ENCODE results near the gene TNFRSF17. TPM values are rescaled to one million over a fixed set of nuclear protein-coding genes. Genes with fewer than 3 reads are reported as not detected.

TNFRSF17 gene
- total and polyA plus RNA-seq, 9 of the 15 experiments (the other 6 are each of a cell fraction or from before 2014, with no cell fraction given), result not detected

DNA sequence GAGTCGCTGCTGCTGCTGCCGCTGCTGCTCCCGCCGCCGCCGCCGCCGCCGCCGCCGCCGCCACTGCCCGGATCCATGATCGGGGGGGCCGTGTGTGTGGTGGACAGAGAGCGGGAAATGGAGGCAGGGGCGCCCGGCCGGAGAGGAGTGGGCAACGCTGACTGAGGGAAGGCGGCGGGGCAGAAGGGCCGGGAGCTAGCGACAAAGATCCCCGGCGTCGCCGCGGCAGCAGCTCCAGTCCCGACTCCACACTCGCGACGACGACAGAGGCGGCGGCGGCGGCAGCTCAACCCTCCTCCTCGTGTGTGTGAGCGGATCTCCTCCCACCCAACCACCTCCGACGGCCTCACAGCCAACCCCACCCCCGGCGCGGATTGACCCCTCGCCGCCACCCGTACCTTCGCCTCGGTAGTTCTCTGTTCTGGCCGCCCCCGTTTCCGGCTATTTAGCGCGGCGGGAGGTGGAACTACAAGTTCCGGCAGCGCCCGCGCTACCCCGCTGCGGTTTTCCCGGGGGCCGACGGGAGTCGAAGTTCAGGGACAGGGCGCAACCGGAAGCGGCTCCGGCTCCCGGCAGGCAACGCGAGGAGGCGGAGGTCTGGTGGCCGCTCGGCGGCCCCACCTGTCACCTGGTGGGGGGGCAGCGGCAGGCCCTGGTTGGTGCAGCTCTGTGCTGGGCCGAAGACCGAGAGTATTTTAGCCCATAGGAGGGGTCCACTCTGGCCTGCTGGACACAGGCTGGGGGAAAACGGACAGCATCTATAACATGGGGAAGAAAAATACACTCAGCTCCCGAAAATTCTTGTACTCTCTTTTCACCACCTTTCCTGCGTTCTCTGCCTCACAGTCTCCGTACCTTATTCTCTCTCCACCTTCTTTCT is 49.1 kb upstream of the TNFRSF17 start, which contains the start of gene GSPT1 (continued):
- peak; percentile 73 for TF ChIP-seq NBN (IDR thresholded peaks at IDR 0.05; ENCODE audit: low read depth)
- no peak for TF ChIP-seq ZNF398 (CRISPR knock-in tag; IDR thresholded peaks at IDR 0.05)
- peak; percentile 71; the same call in 1 of the 2 replicates for TF ChIP-seq ZNF311 (CRISPR knock-in tag; IDR thresholded peaks at IDR 0.05)
- peak; percentile 97 for TF ChIP-seq NFRKB (IDR thresholded peaks at IDR 0.05; ENCODE audit: low read depth)
- no peak for TF ChIP-seq BRF2 (IDR thresholded peaks at IDR 0.05; ENCODE audit: borderline replicate concordance, insufficient read depth, insufficient read length)
- TF ChIP-seq ARID1B (IDR thresholded peaks at IDR 0.05), result no peak
- peak; percentile 64; the same call in 1 of the 2 replicates for TF ChIP-seq RNF2 (IDR thresholded peaks at IDR 0.05)
- TF ChIP-seq MEIS2 (IDR thresholded peaks at IDR 0.05; ENCODE audit: partially characterized antibody), result peak; percentile 12
- no peak for TF ChIP-seq PRMT5 (CRISPR knock-in tag; IDR thresholded peaks at IDR 0.05)
- TF ChIP-seq ETV6 (IDR thresholded peaks at IDR 0.05; ENCODE audit: borderline replicate concordance in 1 of 2, low read depth in 2 of 2, low read length in 1 of 2), result no peak
- no peak for TF ChIP-seq ETV6 (CRISPR knock-in tag; IDR thresholded peaks at IDR 0.05; ENCODE audit: borderline replicate concordance)
- TF ChIP-seq ESRRB (CRISPR knock-in tag; IDR thresholded peaks at IDR 0.05; ENCODE audit: borderline replicate concordance), result no peak
- TF ChIP-seq PHTF2 (CRISPR knock-in tag; IDR thresholded peaks at IDR 0.05), result no peak
- TF ChIP-seq ZNF695 (CRISPR knock-in tag; IDR thresholded peaks at IDR 0.05), result no peak
- peak; percentile 78; the same call in 1 of the 2 replicates for TF ChIP-seq L3MBTL2 (IDR thresholded peaks at IDR 0.05)
- TF ChIP-seq, protein P1, sequence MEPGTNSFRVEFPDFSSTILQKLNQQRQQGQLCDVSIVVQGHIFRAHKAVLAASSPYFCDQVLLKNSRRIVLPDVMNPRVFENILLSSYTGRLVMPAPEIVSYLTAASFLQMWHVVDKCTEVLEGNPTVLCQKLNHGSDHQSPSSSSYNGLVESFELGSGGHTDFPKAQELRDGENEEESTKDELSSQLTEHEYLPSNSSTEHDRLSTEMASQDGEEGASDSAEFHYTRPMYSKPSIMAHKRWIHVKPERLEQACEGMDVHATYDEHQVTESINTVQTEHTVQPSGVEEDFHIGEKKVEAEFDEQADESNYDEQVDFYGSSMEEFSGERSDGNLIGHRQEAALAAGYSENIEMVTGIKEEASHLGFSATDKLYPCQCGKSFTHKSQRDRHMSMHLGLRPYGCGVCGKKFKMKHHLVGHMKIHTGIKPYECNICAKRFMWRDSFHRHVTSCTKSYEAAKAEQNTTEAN (CRISPR knock-in tag; IDR thresholded peaks at IDR 0.05), result 0 out of 2 replicates have a peak, but pooled peaks have one; percentile 34
- TF ChIP-seq MCM3 (IDR thresholded peaks at IDR 0.05), result no peak
- TF ChIP-seq ZBTB17 (CRISPR knock-in tag; IDR thresholded peaks at IDR 0.05), result peak; percentile 81
- peak; percentile 35; the same call in 1 of the 2 replicates for TF ChIP-seq TCF7L2 (IDR thresholded peaks at IDR 0.05; ENCODE audit: low read depth, low read length)
- peak; percentile 86 for TF ChIP-seq ZEB2 (IDR thresholded peaks at IDR 0.05)
- TF ChIP-seq PHF8 (IDR thresholded peaks at IDR 0.05; ENCODE audit: borderline replicate concordance, low read length), result peak; percentile 68; the same call in 1 of the 2 replicates
- TF ChIP-seq, protein P2, sequence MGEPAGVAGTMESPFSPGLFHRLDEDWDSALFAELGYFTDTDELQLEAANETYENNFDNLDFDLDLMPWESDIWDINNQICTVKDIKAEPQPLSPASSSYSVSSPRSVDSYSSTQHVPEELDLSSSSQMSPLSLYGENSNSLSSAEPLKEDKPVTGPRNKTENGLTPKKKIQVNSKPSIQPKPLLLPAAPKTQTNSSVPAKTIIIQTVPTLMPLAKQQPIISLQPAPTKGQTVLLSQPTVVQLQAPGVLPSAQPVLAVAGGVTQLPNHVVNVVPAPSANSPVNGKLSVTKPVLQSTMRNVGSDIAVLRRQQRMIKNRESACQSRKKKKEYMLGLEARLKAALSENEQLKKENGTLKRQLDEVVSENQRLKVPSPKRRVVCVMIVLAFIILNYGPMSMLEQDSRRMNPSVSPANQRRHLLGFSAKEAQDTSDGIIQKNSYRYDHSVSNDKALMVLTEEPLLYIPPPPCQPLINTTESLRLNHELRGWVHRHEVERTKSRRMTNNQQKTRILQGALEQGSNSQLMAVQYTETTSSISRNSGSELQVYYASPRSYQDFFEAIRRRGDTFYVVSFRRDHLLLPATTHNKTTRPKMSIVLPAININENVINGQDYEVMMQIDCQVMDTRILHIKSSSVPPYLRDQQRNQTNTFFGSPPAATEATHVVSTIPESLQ (CRISPR knock-in tag; IDR thresholded peaks at IDR 0.05), result 0 out of 2 replicates have a peak, but pooled peaks have one; percentile 84
- TF ChIP-seq ZNF174 (CRISPR knock-in tag; IDR thresholded peaks at IDR 0.05), result no peak
- no peak for TF ChIP-seq ZNF79 (CRISPR knock-in tag; IDR thresholded peaks at IDR 0.05; ENCODE audit: low read depth)

All from K562 (cell line).